COLO668 (cell line): ENCODE results near the gene CCDC174.
"Not testable (repeated sequence)": the region's sequence is repeated elsewhere in the genome, so short reads cannot be mapped to it uniquely, and the experiment has no call there.

Source experiments
- DNase-seq: peaks from one replicate; lab custom pipeline; 2025; ENCODE audit not compliant: unreplicated experiment; lab: John Stamatoyannopoulos, UW

CCDC174 gene

DNA sequence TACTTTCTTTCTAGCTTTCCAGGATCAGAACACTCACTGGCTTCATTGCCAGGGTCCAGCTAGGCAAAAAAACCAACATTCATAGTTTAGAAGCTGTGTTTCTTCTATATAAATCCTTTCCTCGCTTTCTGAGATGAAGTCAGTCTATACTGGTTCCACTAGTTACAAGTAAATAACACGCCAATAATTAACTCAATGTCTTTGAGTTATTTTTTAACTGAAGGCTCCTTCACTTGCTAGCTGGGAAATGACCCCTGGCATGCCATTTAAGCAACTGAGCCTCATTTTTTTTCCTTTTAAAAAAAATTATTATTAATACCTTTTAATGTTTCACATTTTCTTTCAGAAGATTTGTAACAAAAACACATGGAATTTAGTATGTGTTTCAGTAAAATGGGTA, 2.1 kb upstream of the CCDC174 start:
- no peak for DNase-seq

DNA sequence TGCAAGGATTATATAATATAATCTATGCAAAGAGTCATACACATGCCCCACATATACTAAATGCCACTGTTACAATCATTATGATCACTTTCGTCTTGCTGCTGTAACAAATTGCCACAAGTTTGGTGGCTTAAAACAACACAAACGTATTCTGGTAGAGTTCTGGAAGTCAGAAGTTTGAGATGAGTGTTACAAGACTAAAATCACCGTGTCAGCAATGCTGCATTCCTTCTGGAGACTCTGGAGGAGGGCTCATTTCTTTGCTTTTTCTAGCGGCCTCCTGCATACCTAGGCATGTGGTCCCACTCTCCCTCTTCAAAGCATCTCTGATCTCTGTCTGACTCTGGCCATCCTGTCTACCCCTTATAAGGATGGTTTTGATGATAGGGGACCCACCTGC, 1.4 kb upstream of the CCDC174 start:
- DNase-seq = no peak

DNA sequence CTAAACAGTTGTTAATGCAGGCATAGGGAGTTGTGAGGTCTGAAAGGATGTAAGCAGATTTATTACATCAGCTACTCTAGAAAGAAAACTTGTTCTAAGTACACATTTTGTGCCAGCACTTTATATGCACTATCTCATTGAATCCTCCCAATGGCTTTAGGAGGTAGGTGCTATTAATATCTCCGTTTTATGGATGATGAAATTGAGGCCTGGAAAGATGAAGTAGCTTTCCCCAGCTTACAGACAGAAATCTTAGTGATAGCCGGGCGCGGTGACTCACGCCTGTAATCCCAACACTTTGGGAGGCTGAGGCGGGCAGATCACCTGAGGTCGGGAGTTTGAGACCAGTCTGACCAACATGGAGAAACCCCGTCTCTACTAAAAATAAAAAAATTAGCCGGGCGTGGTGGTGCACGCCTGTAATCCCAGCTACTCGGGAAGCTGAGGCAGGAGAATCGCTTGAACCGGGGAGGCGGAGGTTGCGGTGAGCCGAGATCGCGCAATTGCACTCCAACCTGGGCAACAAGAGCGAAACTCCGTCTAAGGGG, 872 bp downstream of the CCDC174 start:
- not testable (repeated sequence) for DNase-seq

DNA sequence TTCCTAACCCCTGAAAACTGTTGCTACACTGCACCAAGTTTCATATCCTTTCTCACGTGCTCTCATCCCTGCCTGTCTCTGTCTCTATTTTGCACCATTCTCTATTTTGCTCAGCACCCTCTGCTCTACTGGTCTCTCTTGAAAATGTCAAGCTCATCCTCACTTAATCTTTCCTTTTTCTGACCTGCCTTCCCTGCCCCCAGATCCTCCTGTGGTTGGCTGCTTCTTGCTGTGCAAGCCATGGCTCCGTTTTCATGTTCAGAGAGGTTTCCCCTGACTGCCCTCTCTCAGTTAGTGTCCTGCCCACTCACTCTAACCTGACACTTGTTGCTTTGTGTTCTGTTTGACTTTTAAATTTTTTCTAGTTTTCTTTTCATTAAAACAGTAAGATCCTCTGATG, 6.0 kb downstream of the CCDC174 start:
- no peak for DNase-seq

DNA sequence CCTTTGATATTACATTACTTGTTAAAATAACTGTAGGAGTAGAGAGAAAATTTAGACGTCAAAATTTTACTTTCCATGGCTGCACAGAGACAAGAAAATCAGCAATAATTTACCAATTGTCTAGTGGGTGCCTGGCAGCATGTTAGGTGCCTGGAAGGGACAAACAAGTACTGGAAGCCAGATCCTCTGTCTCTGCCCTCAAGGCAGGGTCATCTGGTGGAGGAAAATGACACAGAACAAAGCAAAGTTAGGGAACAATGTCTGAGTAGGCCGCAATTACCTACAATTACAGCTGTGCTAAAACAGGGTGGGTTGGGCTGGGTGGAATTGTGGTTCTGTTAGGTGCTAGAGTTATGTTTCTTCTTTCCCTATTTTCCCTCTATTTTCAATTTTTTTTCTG, 7.4 kb downstream of the CCDC174 start:
- no peak for DNase-seq

DNA sequence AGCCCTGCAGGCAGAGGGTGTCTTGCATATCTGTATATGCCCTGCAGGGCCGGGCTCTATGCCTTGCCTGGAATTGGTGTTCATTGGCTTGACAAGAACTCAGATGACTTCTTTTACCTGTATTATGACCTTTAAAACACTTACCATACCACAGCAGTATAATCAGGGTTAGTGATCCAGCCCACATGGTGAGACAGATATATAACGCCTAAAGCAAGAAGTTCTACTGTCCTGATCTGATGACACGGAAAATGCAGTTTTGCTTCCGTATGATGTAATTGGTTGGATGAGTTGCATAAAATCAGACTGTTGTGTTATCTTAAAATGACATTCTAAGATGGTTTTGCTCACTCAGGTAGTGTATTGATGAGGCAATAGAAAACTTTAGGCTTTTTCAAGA, 9.4 kb downstream of the CCDC174 start:
- no peak for DNase-seq

DNA sequence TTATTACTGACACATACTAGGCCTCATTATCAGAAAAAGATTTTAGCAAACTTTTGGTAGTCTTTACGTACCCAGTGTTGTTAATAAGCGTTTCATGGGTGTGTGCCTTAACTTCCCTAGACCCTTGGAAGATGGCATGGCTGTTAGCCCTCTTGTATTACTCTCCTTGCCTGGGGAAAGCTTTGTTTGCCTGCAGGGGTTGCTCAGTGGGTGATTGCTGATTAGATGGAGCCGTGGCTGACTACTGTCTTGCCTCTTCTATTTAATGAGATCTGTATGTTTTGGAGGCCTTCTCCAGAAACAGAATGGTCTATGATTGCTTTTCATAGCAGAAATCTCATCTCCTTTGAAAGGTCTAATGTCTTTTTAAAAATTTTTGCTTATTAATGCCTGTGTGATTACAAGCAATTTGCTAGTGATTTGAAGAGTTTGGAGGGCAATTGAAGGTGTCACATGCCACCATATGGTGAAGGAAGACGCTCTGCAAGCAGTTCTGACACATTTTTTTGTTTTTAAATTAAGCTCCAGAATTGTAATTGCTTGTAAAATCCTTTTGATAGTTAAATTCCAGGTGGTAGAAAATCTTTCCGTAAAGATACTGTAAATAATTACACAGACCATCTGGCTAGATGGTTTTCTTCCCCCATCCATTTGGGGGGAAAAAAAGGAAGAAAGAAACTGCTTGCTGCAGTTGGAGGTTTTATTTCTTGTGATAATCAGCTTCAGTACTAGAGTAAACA, 12.0 kb downstream of the CCDC174 start:
- DNase-seq = no peak

DNA sequence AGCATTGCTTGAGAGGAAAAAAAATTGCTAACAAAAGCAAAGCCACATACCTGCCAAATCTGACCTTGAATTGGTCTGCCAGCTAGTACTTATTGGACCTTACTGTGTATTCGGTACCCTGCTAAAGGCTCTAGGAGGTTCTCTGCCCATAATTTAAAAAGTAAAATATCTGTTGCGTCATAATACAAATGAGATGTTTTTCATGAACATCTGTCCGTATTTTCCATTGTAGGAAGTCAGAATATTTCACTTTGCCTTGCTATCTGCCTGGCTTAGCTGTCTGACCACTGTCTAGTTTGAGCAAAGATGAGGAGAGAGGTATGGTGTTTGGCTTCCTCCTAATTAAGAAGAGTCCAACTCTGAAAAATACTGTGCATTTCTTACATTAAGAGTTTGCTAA, 12.6 kb downstream of the CCDC174 start:
- no peak for DNase-seq

DNA sequence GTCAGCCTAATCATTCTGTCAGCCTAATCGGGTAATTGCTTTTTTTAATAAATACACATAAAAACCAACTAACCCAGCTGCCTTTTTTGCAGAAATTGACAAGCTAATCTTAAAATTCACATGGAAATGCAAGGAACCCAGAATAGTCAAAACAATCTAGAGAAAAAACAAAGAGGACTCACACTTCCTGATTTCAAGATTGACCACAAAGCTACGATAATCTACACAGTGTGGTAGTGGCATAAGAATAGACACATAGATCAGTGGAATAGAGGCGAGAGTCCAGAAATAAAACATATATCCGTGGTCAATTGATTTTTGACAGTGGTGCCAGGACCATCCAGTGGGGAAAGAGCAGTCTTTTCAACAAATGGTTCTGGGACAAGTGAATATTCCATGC, 21.0 kb downstream of the CCDC174 start:
- DNase-seq = no peak

DNA sequence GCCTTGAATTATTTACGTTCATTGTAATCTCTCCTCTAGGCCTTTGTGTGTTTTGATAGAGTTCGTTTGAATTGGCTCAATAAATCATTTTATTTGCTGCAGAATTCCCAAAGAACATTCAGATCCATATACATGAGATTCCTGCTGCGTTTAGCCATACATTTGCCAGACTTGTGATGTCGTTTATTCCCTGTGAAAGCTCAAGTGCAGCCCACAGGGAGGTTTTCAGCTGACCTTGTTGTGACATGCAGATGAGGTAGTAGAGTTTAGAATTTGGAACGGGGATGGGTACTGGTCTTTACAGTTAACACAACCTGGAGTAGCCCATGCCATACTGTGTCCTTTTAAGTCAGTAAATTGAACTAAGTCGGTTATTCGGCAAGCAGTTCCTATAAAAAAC, 23.3 kb downstream of the CCDC174 start, which contains the start of gene C3orf20:
TSS of gene C3orf20 (plus strand) at position 301 of the 400 bp plus-strand sequence. CDS start 7,573 bp downstream, outside the sequence.
- no peak for DNase-seq

DNA sequence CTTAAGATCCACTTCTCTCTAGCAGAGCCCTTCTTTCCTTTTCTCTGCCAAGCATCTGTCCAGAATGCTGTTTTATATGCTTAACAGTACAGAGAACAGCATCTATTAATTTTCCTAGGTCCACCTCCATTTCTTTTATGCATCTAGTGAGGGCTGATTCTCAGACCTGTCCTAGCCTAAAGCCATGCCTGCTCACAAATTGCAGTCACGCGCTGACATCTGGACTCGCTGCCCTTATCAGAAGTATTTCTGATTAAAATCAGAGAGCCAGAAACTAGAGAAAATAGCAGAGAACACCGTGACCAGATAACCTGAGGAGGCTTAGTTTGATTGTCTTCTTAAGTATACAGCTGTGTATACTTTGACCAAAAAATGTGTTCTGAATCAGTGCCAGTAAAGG, 25.3 kb downstream of the CCDC174 start:
- DNase-seq = no peak

DNA sequence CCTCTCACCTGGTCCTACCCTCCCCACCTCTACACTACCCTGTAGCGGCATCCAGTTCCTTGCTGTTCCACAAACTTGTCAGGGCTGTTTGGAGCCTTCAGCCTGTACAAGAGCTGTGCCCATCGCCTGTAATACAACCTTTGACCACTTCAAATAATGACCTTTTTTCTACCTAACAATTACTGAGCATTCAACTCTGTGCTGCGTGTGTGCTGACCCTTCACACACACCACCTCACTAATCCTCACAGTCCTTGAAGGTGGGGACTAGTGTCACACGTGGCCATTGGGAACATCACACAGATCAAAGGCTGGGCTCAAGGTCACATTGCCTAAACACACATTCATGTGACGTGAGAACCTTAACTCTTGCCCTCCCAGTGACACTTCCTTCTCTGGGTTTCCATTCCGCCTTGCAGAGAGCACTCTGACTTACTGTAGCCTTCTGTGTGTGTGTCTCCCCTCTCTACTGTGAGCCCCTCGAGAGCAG, 26.5 kb downstream of the CCDC174 start:
- DNase-seq = no peak

DNA sequence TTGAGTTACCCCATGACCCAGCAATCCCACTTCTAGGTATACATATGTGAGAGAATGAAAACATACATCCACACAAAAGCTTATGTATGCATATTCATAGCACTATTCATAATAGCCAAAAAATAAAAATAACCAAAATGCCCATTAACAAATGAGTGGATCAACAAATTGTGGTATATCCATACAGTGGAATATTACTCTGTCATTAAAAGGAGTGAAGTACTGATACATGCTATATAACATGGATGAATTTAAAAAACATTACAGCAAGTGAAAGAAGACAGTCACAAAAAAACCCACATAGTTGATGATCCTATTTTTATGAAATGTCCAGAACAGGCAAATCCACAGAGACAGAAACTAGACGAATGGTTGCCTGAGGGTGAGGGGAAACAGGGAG, 28.6 kb downstream of the CCDC174 start:
- DNase-seq = no peak

DNA sequence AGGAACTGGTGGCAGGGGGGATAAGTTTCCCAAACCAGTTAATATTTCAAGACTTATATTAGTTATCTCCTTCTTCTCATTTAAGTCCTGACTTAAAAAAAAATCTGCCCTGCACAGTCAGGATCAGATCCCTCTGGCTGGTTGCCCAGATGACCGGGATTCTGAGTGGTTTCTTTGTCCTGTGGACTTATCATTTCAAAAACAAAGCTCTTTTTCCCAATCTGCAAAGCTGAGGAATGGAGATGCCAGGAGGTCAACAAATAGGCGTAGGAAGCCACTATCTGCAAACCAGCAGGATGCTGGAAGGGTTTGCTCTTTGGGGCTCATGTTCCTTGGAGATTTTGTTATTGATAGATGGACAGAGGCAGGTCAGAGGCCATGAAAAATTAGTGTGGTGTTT, 29.2 kb downstream of the CCDC174 start:
- no peak for DNase-seq

DNA sequence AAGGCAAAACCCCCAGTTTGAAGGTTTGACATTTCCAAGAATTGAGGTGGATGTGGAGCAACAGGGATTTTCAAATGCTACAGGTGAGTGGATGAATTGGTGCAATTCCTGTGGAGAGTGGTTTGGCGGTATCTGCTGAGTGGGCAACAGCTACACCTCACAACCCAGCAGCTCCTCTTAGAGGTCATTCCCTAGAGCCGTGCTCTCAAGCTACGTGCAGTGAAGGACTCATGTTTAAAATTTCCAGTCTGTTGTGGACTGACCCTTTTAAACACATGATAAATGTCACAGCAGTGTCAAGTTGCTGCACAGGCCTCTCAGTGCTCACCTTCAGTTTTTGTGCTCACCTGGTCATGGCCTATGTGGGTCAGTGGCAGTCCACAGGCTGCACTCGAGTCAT, 32.9 kb downstream of the CCDC174 start:
- DNase-seq = no peak

DNA sequence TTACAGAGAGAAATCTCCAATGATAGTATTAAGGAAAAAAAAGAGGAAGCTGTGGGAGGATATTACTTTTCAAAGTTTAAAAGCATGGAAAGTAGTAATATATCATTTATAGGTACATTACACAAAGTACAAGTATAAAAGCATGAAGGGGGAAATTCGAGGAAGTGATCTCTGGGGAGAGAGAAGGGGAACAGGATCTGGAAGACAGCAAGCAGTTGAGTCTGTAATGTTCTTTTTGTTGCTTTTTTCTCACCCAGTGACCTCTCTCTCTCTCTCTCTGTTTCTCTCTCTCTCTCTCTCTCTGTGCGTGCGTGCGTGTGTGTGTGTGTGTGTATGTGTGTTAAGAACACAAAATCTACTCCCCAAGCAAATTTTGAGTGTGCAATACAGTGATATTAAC, 33.6 kb downstream of the CCDC174 start:
- DNase-seq = no peak

DNA sequence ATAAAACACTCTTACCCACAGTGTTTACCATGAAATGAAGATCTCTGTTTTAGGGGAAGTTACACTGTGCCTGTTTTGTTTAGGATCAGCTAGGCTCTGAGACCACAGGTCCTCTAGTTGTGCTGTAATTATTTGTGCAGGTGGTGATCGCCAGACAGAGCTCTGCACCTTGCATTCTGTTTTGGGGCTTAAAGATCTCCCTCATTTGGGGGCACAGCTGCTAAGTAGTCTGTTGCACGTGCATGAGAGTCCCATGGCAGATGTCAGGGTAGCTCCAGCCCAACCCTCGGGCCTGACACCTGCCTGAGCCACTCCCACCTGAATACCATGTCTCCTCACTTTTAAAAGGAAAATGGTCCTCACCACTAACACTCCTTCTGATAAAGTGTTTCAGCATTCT, 35.8 kb downstream of the CCDC174 start:
- DNase-seq = no peak

DNA sequence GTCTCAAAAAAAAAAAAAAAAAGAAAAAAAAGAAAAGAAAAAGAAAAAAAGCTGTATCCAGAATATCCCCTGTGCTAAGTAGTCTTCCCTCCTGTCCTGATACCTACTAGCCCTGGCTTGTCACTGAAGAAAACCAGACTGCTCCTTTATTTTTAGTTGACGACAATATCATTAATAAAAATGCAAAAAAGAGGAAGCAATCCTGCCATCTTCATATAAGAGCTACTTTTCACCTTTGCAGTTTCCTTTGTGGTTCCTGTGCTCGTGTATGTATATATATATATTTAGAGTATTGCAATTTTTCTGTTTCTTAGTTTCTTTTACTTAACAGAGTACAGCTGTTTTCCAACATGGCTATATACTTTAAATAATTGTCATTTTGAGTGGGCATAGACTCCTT, 37.0 kb downstream of the CCDC174 start:
- no peak for DNase-seq

DNA sequence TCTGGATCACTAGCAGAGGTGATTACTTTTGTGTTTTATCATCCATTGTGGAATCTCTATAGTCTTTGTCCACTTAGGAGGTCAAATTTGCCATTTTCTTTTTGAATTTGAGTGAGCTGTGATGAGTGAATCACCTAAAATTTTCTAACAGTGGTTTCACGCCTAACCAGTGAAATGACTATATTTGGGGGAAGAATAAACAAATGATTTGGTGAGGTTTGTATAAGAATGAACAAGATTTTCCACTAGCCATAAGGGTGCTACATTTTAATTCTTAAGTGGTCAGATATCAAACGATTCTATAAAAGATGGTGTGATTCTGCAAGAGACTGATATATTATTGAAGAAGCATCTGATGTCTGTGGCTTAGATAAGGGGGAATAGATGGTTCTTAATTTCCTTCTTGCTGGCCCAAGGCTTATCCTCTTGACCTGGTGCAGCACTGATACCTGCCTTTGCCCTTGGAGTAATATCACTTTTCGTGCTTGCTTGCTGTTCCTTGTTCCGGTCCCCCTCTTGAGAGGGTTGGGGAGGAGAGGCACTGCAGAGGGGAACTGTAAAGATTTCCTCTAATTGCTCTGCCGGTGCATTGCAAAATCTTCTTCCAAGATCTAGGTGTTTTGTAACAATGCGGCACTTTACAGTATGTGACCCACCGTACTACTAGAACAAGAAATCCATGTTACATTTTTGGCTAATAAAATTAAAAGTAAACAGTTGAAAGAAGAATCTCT, 37.9 kb downstream of the CCDC174 start:
- DNase-seq = no peak

DNA sequence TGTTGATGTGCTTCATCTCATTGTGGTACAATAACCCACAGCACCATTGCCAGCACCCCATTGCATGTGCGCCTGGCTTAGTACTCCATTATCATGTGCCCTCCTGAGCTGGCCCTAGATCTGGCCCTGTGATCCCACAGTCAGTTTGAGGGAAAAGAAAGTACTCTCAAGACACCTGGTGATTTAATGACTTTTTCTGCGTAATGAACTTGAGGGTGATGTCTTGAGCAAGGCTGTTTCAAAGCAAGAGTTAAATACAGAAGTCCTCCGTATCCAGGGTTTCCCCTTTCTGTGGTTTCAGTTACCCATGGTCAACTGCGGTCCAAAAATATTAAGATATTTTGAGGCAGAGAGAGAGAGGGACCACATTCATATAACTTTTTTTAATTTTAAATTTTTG, 39.7 kb downstream of the CCDC174 start:
- no peak for DNase-seq

DNA sequence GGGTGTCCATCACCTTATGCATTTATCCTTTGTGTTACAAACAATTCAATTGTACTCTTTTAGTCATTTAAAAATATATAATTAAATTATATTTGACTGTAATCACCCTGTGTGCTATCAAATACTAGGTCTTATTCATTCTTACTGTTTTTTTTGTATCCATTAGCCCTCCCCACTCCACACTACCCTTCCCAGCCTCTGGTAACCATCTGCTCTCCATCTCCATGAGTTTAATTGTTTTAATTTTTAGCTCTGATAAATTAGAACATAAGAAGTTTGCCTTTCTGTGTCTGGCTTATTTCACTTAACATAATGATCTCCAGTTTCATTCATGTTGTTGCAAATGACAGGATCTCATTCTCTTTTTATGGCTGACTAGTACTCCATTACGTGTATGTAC, 40.2 kb downstream of the CCDC174 start:
- no peak for DNase-seq

DNA sequence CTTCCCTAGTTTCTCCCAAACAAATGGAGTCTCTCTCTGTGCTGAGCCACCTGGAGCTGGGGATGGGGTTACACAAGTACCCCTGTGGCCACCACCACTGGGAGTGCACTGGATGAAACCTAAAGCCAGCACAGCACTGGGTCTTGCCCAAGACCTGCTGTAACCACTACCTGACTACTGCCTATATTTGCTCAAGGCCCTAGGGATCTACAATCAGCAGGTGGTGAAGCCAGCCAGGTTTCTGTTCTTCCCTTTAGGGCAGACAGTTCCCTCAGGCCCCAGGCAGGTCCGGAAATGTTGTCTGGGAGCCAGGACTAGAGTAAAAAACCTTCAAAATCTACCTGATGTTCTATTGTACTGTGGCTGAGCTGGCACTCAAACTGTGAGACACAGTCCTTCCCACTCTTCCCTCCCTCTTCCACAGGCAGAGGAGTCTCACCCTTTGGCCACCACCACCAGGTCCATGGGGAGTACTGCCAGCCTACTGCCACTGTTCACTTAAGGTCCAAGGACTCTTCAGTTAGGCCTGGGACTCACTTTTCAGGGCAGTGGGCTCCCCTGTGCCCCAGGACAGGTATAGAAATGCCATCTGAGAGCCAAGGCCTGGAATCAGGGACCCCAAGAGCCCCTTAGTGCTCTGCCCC, 47.2 kb downstream of the CCDC174 start:
- DNase-seq = no peak
